ENCODE data around the gene FLOT1.

The FLOT1 gene

GRCh38 chr6:30686009-30686907 lies 56.2 kb downstream of the FLOT1 start, which contains the start of gene PPP1R18:
Gene PPP1R18, minus strand, starts transcription at chr6:30686645. Its CDS starts 627 bp downstream, at chr6:30686018.
- Histone ChIP-seq H3K36me3 (ENCODE audit: control insufficient read depth, low read length) (peaks cover 70% of the 10 kb centered on the region), H3K79me2 (ENCODE audit: control insufficient read depth, low read length) (peaks cover 89% of the 10 kb centered on the region), H3K9me3 (ENCODE audit: control insufficient read depth, insufficient read depth, low read length) (no peaks in the 10 kb centered on the region), H4K20me1 (ENCODE audit: control insufficient read depth, insufficient read depth, low read depth, low read length) (no peaks in the 10 kb centered on the region; the same call in 1 of the 2 replicates), H3K4me3 (ENCODE audit: low read length) (peak within 1 kb of the TSS; percentile 88), H3K4me2 (ENCODE audit: low read length) (peak within 1 kb of the TSS; percentile 82), H3K27ac (ENCODE audit: low read depth, low read length) (peak within 1 kb of the TSS; percentile 90), H3K27me3 (ENCODE audit: control insufficient read depth, low read length) (no peaks in the 10 kb centered on the region), H3F3A (ENCODE audit: control insufficient read depth, insufficient read depth) (peaks cover 35% of the 10 kb centered on the region), H3K4me1 (ENCODE audit: control insufficient read depth, low read length) (peaks cover 38% of the 10 kb centered on the region), H3K9me2 (replicated peaks; ENCODE audit: control insufficient read depth, low read length) (no peaks in the 10 kb centered on the region)
- TF ChIP-seq CTCF (IDR thresholded peaks at IDR 0.05; ENCODE audit: low read depth, low read length, poor library complexity, severe bottlenecking) (no peak), EZH2phosphoT487 (IDR thresholded peaks at IDR 0.05; ENCODE audit: borderline replicate concordance, low read length) (no peak)

GRCh38 chr6:30685157-30686008 lies 57.1 kb downstream of the FLOT1 start:
- no peaks in the 10 kb centered on the region for H3K9me3 ChIP-seq (ENCODE audit: control insufficient read depth, insufficient read depth, low read length)
- no peak for TF ChIP-seq EZH2phosphoT487 (IDR thresholded peaks at IDR 0.05; ENCODE audit: borderline replicate concordance, low read length)
- peak; percentile 52 for TF ChIP-seq CTCF (IDR thresholded peaks at IDR 0.05; ENCODE audit: low read depth, low read length, poor library complexity, severe bottlenecking)
- peak overlapping the region; percentile 90 for H3K27ac ChIP-seq (ENCODE audit: low read depth, low read length)
- peaks cover 96% of the 10 kb centered on the region for H3K79me2 ChIP-seq (ENCODE audit: control insufficient read depth, low read length)
- no peaks in the 10 kb centered on the region for H3K27me3 ChIP-seq (ENCODE audit: control insufficient read depth, low read length)
- H3K9me2 ChIP-seq (replicated peaks; ENCODE audit: control insufficient read depth, low read length), result no peaks in the 10 kb centered on the region
- peaks cover 41% of the 10 kb centered on the region for H3F3A ChIP-seq (ENCODE audit: control insufficient read depth, insufficient read depth)
- peaks cover 44% of the 10 kb centered on the region for H3K4me1 ChIP-seq (ENCODE audit: control insufficient read depth, low read length)
- H3K4me3 ChIP-seq (ENCODE audit: low read length), result peak overlapping the region; percentile 88
- peaks cover 79% of the 10 kb centered on the region for H3K36me3 ChIP-seq (ENCODE audit: control insufficient read depth, low read length)
- H3K4me2 ChIP-seq (ENCODE audit: low read length), result peak overlapping the region; percentile 82
- peaks cover 3% of the 10 kb centered on the region; the same call in 1 of the 2 replicates for H4K20me1 ChIP-seq (ENCODE audit: control insufficient read depth, insufficient read depth, low read depth, low read length)

GRCh38 chr6:30684386-30685156 lies 57.9 kb downstream of the FLOT1 start:
- H3K9me3 ChIP-seq (ENCODE audit: control insufficient read depth, insufficient read depth, low read length), result no peaks in the 10 kb centered on the region
- H3K79me2 ChIP-seq (ENCODE audit: control insufficient read depth, low read length), result peaks cover 96% of the 10 kb centered on the region
- H3K4me2 ChIP-seq (ENCODE audit: low read length), result peak overlapping the region; percentile 82
- no peaks in the 10 kb centered on the region for H3K9me2 ChIP-seq (replicated peaks; ENCODE audit: control insufficient read depth, low read length)
- TF ChIP-seq EZH2phosphoT487 (IDR thresholded peaks at IDR 0.05; ENCODE audit: borderline replicate concordance, low read length) (no peak), CTCF (IDR thresholded peaks at IDR 0.05; ENCODE audit: low read depth, low read length, poor library complexity, severe bottlenecking) (no peak)
- H3K27me3 ChIP-seq (ENCODE audit: control insufficient read depth, low read length), result no peaks in the 10 kb centered on the region
- H4K20me1 ChIP-seq (ENCODE audit: control insufficient read depth, insufficient read depth, low read depth, low read length), result peaks cover 5% of the 10 kb centered on the region; the same call in 1 of the 2 replicates
- peaks cover 48% of the 10 kb centered on the region for H3F3A ChIP-seq (ENCODE audit: control insufficient read depth, insufficient read depth)
- H3K4me3 ChIP-seq (ENCODE audit: low read length), result peak overlapping the region; percentile 88
- peaks cover 44% of the 10 kb centered on the region for H3K4me1 ChIP-seq (ENCODE audit: control insufficient read depth, low read length)
- H3K36me3 ChIP-seq (ENCODE audit: control insufficient read depth, low read length), result peaks cover 87% of the 10 kb centered on the region
- peak overlapping the region; percentile 90 for H3K27ac ChIP-seq (ENCODE audit: low read depth, low read length)
